Measurements from ENCODE around the gene DEGS2. TPM values are rescaled to one million over a fixed set of nuclear protein-coding genes. Genes with fewer than 3 reads are reported as not detected.
"Not testable (repeated sequence)": the region's sequence is repeated elsewhere in the genome, so short reads cannot be mapped to it uniquely, and the experiment has no call there.

The DEGS2 gene
- 1 to 10 TPM in 1 of 5 experiments, under 1 TPM in 3, not detected in 1; 0.19 to 1.0 (median 0.32) TPM for total RNA-seq
- polyA plus RNA-seq, result 1 to 10 TPM in 1 of 2 donors, under 1 TPM in 1; 0.51 to 1.0 TPM
- total RNA-seq, result 0.40 reads per million

DNA sequence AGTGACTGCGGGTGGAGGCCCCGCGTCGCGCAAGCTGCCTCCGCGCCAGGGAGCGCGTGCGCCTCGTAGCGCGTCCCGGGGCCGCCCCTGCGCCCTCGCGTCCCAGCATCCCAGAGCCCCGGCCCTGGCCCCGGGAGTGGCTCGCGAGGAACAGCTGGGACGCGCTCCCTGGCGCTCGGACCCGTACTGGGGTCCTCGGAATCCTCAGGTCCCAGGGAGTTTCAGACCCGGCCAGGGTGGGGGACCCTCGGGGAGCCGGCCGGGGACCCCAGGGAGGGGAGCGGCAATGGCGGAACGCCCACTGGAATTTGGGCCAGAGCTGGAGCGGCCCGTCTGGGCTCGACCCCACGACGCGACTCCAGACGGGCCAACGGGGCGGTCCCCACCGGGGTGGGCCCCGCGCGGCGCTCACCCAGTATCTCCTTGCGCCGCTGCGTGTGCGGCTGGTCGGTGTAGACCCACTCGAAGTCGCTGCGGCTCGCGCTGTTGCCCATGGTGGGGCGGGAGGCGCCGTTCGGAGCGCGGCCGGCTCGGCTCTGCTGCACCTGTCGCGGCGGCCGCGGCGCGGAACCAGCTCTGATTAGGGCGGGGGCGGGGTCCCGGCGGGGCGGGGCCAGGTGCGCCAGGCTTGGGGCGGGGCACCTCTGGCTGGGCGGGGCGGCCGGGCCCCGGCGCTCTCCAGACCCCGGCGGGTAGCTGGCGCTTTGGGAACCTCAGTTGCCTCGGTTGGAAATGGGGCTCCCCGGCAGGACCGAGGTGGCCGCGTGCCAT, at the start of gene DEGS2:
TSS of gene DEGS2 (minus strand) at position 552 of the 771 bp plus-strand sequence. CDS start at position 494, 58 bp downstream.
- intact Hi-C loops (cut with micrococcal nuclease), result loop anchor here (2.0 kb wide), 1 partner anchor 34 kb away; no protein-coding TSS in a partner anchor

GRCh38 chr14:100208136-100208535, 48.7 kb upstream of the DEGS2 start:
- H3K4me3 ChIP-seq (ENCODE audit: low read length); H3K4me1 ChIP-seq (ENCODE audit: control insufficient read depth in 2 of 2, insufficient read depth in 2 of 2, low read length in 2 of 2); ATAC-seq; H3K9me3 ChIP-seq (ENCODE audit: control insufficient read depth in 2 of 3, low read length in 3 of 3); H3K27me3 Mint-ChIP-seq; H3K27me3 ChIP-seq (ENCODE audit: control insufficient read depth in 2 of 2, insufficient read depth in 2 of 2, low read length in 2 of 2); H3K36me3 Mint-ChIP-seq; H3K9me3 Mint-ChIP-seq; H3K36me3 ChIP-seq (ENCODE audit: control insufficient read depth in 2 of 3, insufficient read depth in 3 of 3, low read length in 3 of 3); H3K27ac Mint-ChIP-seq; intact Hi-C loops (cut with micrococcal nuclease); DNase-seq; H3K27ac ChIP-seq (ENCODE audit: low read depth, low read length); H3K4me3 Mint-ChIP-seq: not testable (repeated sequence)
- peaks cover 0 to 13% (median 10%) of the 10 kb centered on the region in 7 donors for H3K4me1 Mint-ChIP-seq
- CTCF ChIA-PET, result interaction anchor here (0.8 kb wide), 1 partner anchor 15 kb away, joined by 4 read pairs; no protein-coding TSS in a partner anchor
- POLR2A ChIA-PET, result interaction anchor here (1.1 kb wide), 1 partner anchor 14 kb away, joined by 3 read pairs; no protein-coding TSS in a partner anchor

More for the DNA sequence above, at the start of gene DEGS2:
- Mint-ChIP-seq H3K4me1 (peaks cover 0 to 4% (median 0%) of the 10 kb centered on the region in 7 donors), H3K9me3 (peaks cover 0 to 7% (median 4%) of the 10 kb centered on the region in 11 donors), H3K27me3 (peaks cover 4 to 49% (median 7%) of the 10 kb centered on the region in 5 donors), H3K27ac (no peak within 1 kb of the TSS), H3K4me3 (peak within 1 kb of the TSS; percentile 52 to 81 (median 68)), H3K36me3 (peaks cover 0 to 6% (median 0%) of the 10 kb centered on the region in 5 donors)
- ChIA-PET CTCF (interaction anchor here (0.6 kb wide), 1 partner anchor 187 kb away, joined by 4 read pairs; no protein-coding TSS in a partner anchor), POLR2A (no interaction called here)
- no peaks in the 10 kb centered on the region for H3K4me1 ChIP-seq (ENCODE audit: control insufficient read depth in 2 of 2, insufficient read depth in 2 of 2, low read length in 2 of 2)
- peak; percentile 88 for ATAC-seq
- H3K4me3 ChIP-seq (ENCODE audit: low read length), result peak within 1 kb of the TSS; percentile 39
- DNase-seq, result peak in 7 of 9 donors; percentile 44 to 57 (median 57)
- H3K27ac ChIP-seq (ENCODE audit: low read depth, low read length), result no peak within 1 kb of the TSS
- no peaks in the 10 kb centered on the region for H3K36me3 ChIP-seq (ENCODE audit: control insufficient read depth in 2 of 3, insufficient read depth in 3 of 3, low read length in 3 of 3)
- no peaks in the 10 kb centered on the region for H3K27me3 ChIP-seq (ENCODE audit: control insufficient read depth in 2 of 2, insufficient read depth in 2 of 2, low read length in 2 of 2)
- peaks cover 0 to 9% (median 0%) of the 10 kb centered on the region in 3 experiments for H3K9me3 ChIP-seq (ENCODE audit: control insufficient read depth in 2 of 3, low read length in 3 of 3)

DNA sequence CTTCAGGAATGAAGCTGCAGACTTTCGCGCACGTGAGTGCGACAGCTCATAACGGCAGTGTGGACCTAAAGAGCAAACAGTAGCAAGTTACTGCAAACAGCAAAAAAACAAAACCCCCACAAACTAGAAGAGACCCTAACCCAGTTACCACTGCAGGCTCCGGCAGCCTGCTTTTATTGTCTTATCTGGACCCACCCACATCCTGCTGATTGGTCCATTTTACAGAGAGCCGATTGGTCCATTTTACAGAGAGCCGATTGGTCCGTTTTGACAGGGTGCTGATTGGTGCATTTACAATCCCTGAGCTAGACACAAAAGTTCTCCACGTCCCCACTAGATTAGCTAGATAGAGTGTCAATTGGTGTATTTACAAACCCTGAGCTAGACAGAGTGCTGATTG, 48.1 kb upstream of the DEGS2 start:
- H3K27me3 ChIP-seq (ENCODE audit: control insufficient read depth in 2 of 2, insufficient read depth in 2 of 2, low read length in 2 of 2); H3K27ac ChIP-seq (ENCODE audit: low read depth, low read length); H3K9me3 ChIP-seq (ENCODE audit: control insufficient read depth in 2 of 3, low read length in 3 of 3); ATAC-seq; H3K4me1 Mint-ChIP-seq; H3K27ac Mint-ChIP-seq; H3K4me3 ChIP-seq (ENCODE audit: low read length); H3K36me3 ChIP-seq (ENCODE audit: control insufficient read depth in 2 of 3, insufficient read depth in 3 of 3, low read length in 3 of 3); DNase-seq; H3K4me3 Mint-ChIP-seq; H3K4me1 ChIP-seq (ENCODE audit: control insufficient read depth in 2 of 2, insufficient read depth in 2 of 2, low read length in 2 of 2); H3K9me3 Mint-ChIP-seq; H3K36me3 Mint-ChIP-seq; intact Hi-C loops (cut with micrococcal nuclease): not testable (repeated sequence)
- peaks cover 0 to 11% (median 0%) of the 10 kb centered on the region in 5 donors for H3K27me3 Mint-ChIP-seq
- POLR2A ChIA-PET, result interaction anchor here (1.1 kb wide), 1 partner anchor 14 kb away, joined by 3 read pairs; no protein-coding TSS in a partner anchor
- CTCF ChIA-PET, result interaction anchor here (0.8 kb wide), 1 partner anchor 15 kb away, joined by 4 read pairs; no protein-coding TSS in a partner anchor

GRCh38 chr14:100204835-100205167, 45.4 kb upstream of the DEGS2 start:
- ATAC-seq; H3K36me3 ChIP-seq (ENCODE audit: control insufficient read depth in 2 of 3, insufficient read depth in 3 of 3, low read length in 3 of 3); H3K4me3 Mint-ChIP-seq; H3K9me3 ChIP-seq (ENCODE audit: control insufficient read depth in 2 of 3, low read length in 3 of 3); H3K27ac ChIP-seq (ENCODE audit: low read depth, low read length); H3K9me3 Mint-ChIP-seq; H3K4me1 Mint-ChIP-seq; H3K4me1 ChIP-seq (ENCODE audit: control insufficient read depth in 2 of 2, insufficient read depth in 2 of 2, low read length in 2 of 2); H3K4me3 ChIP-seq (ENCODE audit: low read length); intact Hi-C loops (cut with micrococcal nuclease); H3K27ac Mint-ChIP-seq; H3K27me3 ChIP-seq (ENCODE audit: control insufficient read depth in 2 of 2, insufficient read depth in 2 of 2, low read length in 2 of 2); DNase-seq; H3K36me3 Mint-ChIP-seq: not testable (repeated sequence)
- ChIA-PET POLR2A (interaction anchor here (0.6 to 1.2 kb wide), 2 partner anchors 7 to 109 kb away, joined by 3 read pairs; no protein-coding TSS in a partner anchor), CTCF (interaction anchor here (1.1 kb wide), 1 partner anchor 11 kb away, joined by 3 read pairs; no protein-coding TSS in a partner anchor)
- H3K27me3 Mint-ChIP-seq, result peaks cover 0 to 16% (median 0%) of the 10 kb centered on the region in 5 donors

DNA sequence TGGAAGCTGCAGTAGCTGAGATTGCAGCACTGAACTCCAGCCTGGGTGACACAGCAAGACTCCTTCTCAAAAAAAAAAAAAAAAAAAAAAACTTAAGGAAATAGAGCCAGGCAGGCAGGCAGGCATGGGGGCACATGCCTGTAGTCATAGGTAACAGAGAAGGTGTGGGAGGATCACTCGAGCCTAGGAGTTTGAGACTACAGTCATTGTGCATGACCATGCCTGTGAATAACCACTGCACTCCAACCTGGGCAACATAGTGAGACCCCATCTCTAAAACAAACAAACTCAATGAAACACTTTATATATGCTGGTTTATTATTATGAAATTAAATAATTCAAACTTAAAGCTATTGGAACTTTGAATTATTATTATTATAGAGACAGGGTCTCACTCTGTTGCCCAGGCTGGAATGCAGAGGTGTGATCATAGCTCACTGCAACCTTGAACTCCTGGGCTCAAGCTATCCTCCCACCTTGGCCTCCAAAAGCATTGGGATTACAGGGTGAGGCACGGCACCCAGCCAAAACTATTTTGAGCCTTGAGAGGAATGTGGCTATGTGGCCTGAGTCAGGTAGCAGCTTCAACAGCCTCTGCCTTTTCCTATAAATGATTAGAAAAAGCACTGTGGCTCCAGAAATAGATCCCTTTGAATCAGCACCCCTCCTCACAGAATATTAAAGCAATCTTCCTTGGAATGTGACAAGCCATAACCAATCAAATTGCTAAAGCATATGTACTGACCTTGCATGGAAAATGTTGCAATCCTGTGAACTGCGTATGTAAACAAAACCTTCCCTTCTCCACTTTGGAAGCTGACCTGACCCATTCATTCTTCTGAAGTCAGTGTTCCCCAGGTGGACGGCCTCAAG, 44.8 kb upstream of the DEGS2 start:
- Mint-ChIP-seq H3K4me3 (no peak overlapping the region), H3K36me3 (no peaks in the 10 kb centered on the region), H3K4me1 (peaks cover 0 to 6% (median 0%) of the 10 kb centered on the region in 7 donors), H3K27me3 (peaks cover 0 to 16% (median 0%) of the 10 kb centered on the region in 5 donors), H3K27ac (no peak overlapping the region), H3K9me3 (peaks cover 0 to 1% (median 0%) of the 10 kb centered on the region in 11 donors)
- ChIA-PET CTCF (interaction anchor here (0.6 to 1.1 kb wide), 5 partner anchors 10 to 115 kb away, joined by 3 to 4 read pairs (median 3); no protein-coding TSS in a partner anchor), POLR2A (interaction anchor here (0.6 to 1.2 kb wide), 2 partner anchors 8 to 108 kb away, joined by 3 read pairs; no protein-coding TSS in a partner anchor)
- no peak overlapping the region for H3K4me3 ChIP-seq (ENCODE audit: low read length)
- H3K27me3 ChIP-seq (ENCODE audit: control insufficient read depth in 2 of 2, insufficient read depth in 2 of 2, low read length in 2 of 2), result no peaks in the 10 kb centered on the region
- DNase-seq (no peak), ATAC-seq (no peak)
- H3K27ac ChIP-seq (ENCODE audit: low read depth, low read length), result no peak overlapping the region
- H3K36me3 ChIP-seq (ENCODE audit: control insufficient read depth in 2 of 3, insufficient read depth in 3 of 3, low read length in 3 of 3), result no peaks in the 10 kb centered on the region
- no peaks in the 10 kb centered on the region for H3K9me3 ChIP-seq (ENCODE audit: control insufficient read depth in 2 of 3, low read length in 3 of 3)
- no peaks in the 10 kb centered on the region for H3K4me1 ChIP-seq (ENCODE audit: control insufficient read depth in 2 of 2, insufficient read depth in 2 of 2, low read length in 2 of 2)
- intact Hi-C loops (cut with micrococcal nuclease), result no loop called here

- Histone ChIP-seq H3K36me3 (ENCODE audit: control insufficient read depth in 2 of 3, insufficient read depth in 3 of 3, low read length in 3 of 3) (no peaks in the 10 kb centered on the region), H3K27me3 (ENCODE audit: control insufficient read depth in 2 of 2, insufficient read depth in 2 of 2, low read length in 2 of 2) (no peaks in the 10 kb centered on the region), H3K4me3 (ENCODE audit: low read length) (no peak overlapping the region), H3K27ac (ENCODE audit: low read depth, low read length) (no peak overlapping the region), H3K9me3 (ENCODE audit: control insufficient read depth in 2 of 3, low read length in 3 of 3) (no peaks in the 10 kb centered on the region), H3K4me1 (ENCODE audit: control insufficient read depth in 2 of 2, insufficient read depth in 2 of 2, low read length in 2 of 2) (no peaks in the 10 kb centered on the region)
- peaks cover 0 to 1% (median 0%) of the 10 kb centered on the region in 11 donors for H3K9me3 Mint-ChIP-seq
- H3K27me3 Mint-ChIP-seq, result peaks cover 0 to 16% (median 0%) of the 10 kb centered on the region in 5 donors
- H3K36me3 Mint-ChIP-seq, result no peaks in the 10 kb centered on the region
- no peak overlapping the region for H3K4me3 Mint-ChIP-seq
- no peak overlapping the region for H3K27ac Mint-ChIP-seq
- intact Hi-C loops (cut with micrococcal nuclease), result no loop called here
- H3K4me1 Mint-ChIP-seq, result peaks cover 0 to 6% (median 0%) of the 10 kb centered on the region in 7 donors
- DNase-seq (no peak), ATAC-seq (no peak)
- ChIA-PET POLR2A (interaction anchor here (1.0 kb wide), 1 partner anchor 60 kb away, joined by 3 read pairs; no protein-coding TSS in a partner anchor), CTCF (interaction anchor here (0.7 kb wide), 1 partner anchor 116 kb away, joined by 4 read pairs; no protein-coding TSS in a partner anchor)
Measured at GRCh38 chr14:100203146-100203545, 43.7 kb upstream of the DEGS2 start.

All from naive thymus-derived CD4-positive, alpha-beta T cell (primary cell).